Gastroesophageal sphincter (tissue), 4 donors: Measurements from ENCODE around the gene FYN. TPM values are rescaled to one million over a fixed set of nuclear protein-coding genes. Genes with fewer than 3 reads are reported as not detected.

Source experiments
- ATAC-seq: fragments of 150-250 bp; one replicate; pipeline ENCODE4 v1.9.1; 2016; ENCODE audit warnings: mild to moderate bottlenecking, moderate library complexity
- H3K27ac ChIP-seq, 4 donors: fragments of 200-600 bp; sonication (generic) in 3 of 4; 1 replicate in 3 of 4; 2 replicates in 1 of 4; pipeline ENCODE4 v1.5.1; 2016 to 2019
- H3K27me3 ChIP-seq: fragments of 200-600 bp; sonication (generic); one replicate; pipeline ENCODE4 v1.5.1; 2019
- H3K36me3 ChIP-seq, 2 donors: fragments of 200-600 bp; sonication (generic); one replicate each; pipeline ENCODE4 v1.5.1; 2019; ENCODE audit warnings: control low read depth in 1 of 2
- H3K4me1 ChIP-seq, 3 donors: fragments of 200-600 bp; sonication (generic); 1 replicate in 2 of 3; 2 replicates in 1 of 3; pipeline ENCODE4 v1.5.1; 2016 to 2019; ENCODE audit warnings: control low read depth in 2 of 3
- H3K4me3 ChIP-seq, 2 donors: fragments of 200-600 bp; sonication (generic); one replicate each; pipeline ENCODE4 v1.5.1; 2019; ENCODE audit warnings: mild to moderate bottlenecking in 1 of 2, moderate library complexity in 1 of 2
- H3K9me3 ChIP-seq, 3 donors: fragments of 200-600 bp; sonication (generic); one replicate each; pipeline ENCODE4 v1.5.1; 2017 to 2019; ENCODE audit warnings: control low read depth in 2 of 3
- CTCF ChIP-seq, 4 experiments: fragments of 200-600 bp in 2 of 4; fragments of 450-650 bp in 2 of 4; sonication (generic) in 1 of 4; IDR thresholded peaks; one replicate each; pipeline ENCODE4 v1.5.1; 2017 to 2019; ENCODE audit warnings: antibody characterized with exemption in 4 of 4, mild to moderate bottlenecking in 2 of 4, moderate library complexity in 2 of 4
- EP300 ChIP-seq: sonication (generic); formaldehyde crosslinking; IDR thresholded peaks from one replicate; pipeline ENCODE4 v1.6.1; 2017; ENCODE audit warnings: antibody characterized with exemption, mild to moderate bottlenecking
- POLR2A ChIP-seq, 2 donors: fragments of 450-650 bp; IDR thresholded peaks; one replicate each; pipeline ENCODE4 v1.6.1; 2017; ENCODE audit warnings: antibody characterized with exemption in 2 of 2, mild to moderate bottlenecking in 2 of 2, moderate library complexity in 1 of 2
- POLR2AphosphoS5 ChIP-seq: sonication (generic); formaldehyde crosslinking; IDR thresholded peaks from one replicate; pipeline ENCODE4 v1.6.1; 2017; ENCODE audit warnings: antibody characterized with exemption
- WGBS, 2 donors: methylation state at CpG; one replicate each; pipeline ENCODE4 v1.1.5; 2018; ENCODE audit warnings: low coverage in 1 of 2; 5-methylcytosine and 5-hydroxymethylcytosine counted together
- total RNA-seq, 4 donors: library from RNA; depleted of rRNA; stranded (reverse); fragments of >200 nt; gene quantifications; one replicate each; pipeline ENCODE4 v1.1.0, GENCODE V29; 2016

The FYN gene
- total RNA-seq, 4 donors from 2014 or later: 58.6 to 101 (median 69.9) TPM

- no peak overlapping the region for H3K4me3 ChIP-seq
- peaks cover 0 to 17% of the 10 kb centered on the region in 2 donors for H3K36me3 ChIP-seq
- no peaks in the 10 kb centered on the region for H3K27me3 ChIP-seq
- no peak overlapping the region for H3K27ac ChIP-seq
- H3K4me1 ChIP-seq: peaks cover 0 to 26% (median under 1%) of the 10 kb centered on the region in 3 donors
- H3K9me3 ChIP-seq: no peaks in the 10 kb centered on the region
- no peak for ATAC-seq
- no peak for TF ChIP-seq POLR2A (IDR thresholded peaks at IDR 0.05)
- TF ChIP-seq EP300: no peak
- TF ChIP-seq CTCF (IDR thresholded peaks at IDR 0.05): no peak
- TF ChIP-seq POLR2AphosphoS5: no peak
- 58 to 65% methylated on average over 3 of the region's 3 CpGs for WGBS, 2 donors
These were observed 154.3 kb downstream of the FYN start for GRCh38 chr6:111718990-111719389.

GRCh38 chr6:111718326-111718725 lies 154.9 kb downstream of the FYN start:
- no peak for ATAC-seq
- 90 to 93% methylated on average over 2 of the region's 3 CpGs for WGBS, 2 donors
- Histone ChIP-seq H3K4me1 (peaks cover 0 to 21% (median 0%) of the 10 kb centered on the region in 3 donors), H3K4me3 (no peak overlapping the region), H3K9me3 (no peaks in the 10 kb centered on the region), H3K36me3 (peaks cover 0 to 21% of the 10 kb centered on the region in 2 donors), H3K27me3 (no peaks in the 10 kb centered on the region), H3K27ac (no peak overlapping the region)
- TF ChIP-seq POLR2AphosphoS5: no peak
- TF ChIP-seq CTCF (IDR thresholded peaks at IDR 0.05): no peak

GRCh38 chr6:111717621-111718020 lies 155.6 kb downstream of the FYN start:
- ATAC-seq: no peak
- H3K27ac ChIP-seq: no peak overlapping the region
- TF ChIP-seq POLR2A (IDR thresholded peaks at IDR 0.05) (no peak), CTCF (IDR thresholded peaks at IDR 0.05) (no peak), EP300 (no peak), POLR2AphosphoS5 (no peak)
- peaks cover 0 to 14% (median 0%) of the 10 kb centered on the region in 3 donors for H3K4me1 ChIP-seq
- 100% methylated on average over 2 to 3 of the region's 4 CpGs for WGBS, 2 donors
- H3K4me3 ChIP-seq: no peak overlapping the region
- peaks cover 0 to 21% of the 10 kb centered on the region in 2 donors for H3K36me3 ChIP-seq
- H3K27me3 ChIP-seq: no peaks in the 10 kb centered on the region
- no peaks in the 10 kb centered on the region for H3K9me3 ChIP-seq

DNA sequence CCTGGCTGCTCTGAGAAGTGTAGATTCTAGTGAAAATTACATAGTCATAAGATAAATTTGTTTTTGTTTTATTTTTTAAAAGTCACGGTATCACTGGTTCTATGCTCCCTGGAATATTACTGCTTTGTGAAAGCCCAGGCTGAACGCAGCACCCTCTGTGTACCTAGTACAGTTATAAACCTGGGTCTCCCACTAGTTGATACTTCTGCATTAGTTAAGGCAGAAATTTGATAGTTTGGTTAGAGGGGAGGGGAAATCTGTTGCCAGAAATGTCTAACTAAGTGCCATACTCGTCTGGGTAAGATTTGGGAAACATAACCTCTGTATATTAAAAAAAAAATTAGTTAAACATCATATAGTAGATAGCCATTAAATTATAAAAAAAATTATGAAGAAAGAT lies 156.9 kb downstream of the FYN start:
- H3K27ac ChIP-seq: no peak overlapping the region
- no peaks in the 10 kb centered on the region for H3K27me3 ChIP-seq
- H3K36me3 ChIP-seq: peaks cover 0 to 21% of the 10 kb centered on the region in 2 donors
- TF ChIP-seq EP300 (no peak), CTCF (IDR thresholded peaks at IDR 0.05) (no peak), POLR2A (IDR thresholded peaks at IDR 0.05) (no peak), POLR2AphosphoS5 (no peak)
- ATAC-seq: no peak
- WGBS, 2 donors: 60 to 79% methylated on average over 3 of the region's 3 CpGs
- H3K4me3 ChIP-seq: no peak overlapping the region
- no peaks in the 10 kb centered on the region for H3K9me3 ChIP-seq
- H3K4me1 ChIP-seq: peaks cover 0 to 8% (median 6%) of the 10 kb centered on the region in 3 donors

- Histone ChIP-seq H3K27me3 (no peaks in the 10 kb centered on the region), H3K27ac (no peak overlapping the region), H3K4me3 (no peak overlapping the region), H3K36me3 (peaks cover 0 to 21% of the 10 kb centered on the region in 2 donors), H3K4me1 (peaks cover 0 to 14% (median 8%) of the 10 kb centered on the region in 3 donors), H3K9me3 (no peaks in the 10 kb centered on the region)
- no peak for TF ChIP-seq POLR2A (IDR thresholded peaks at IDR 0.05)
- no peak for TF ChIP-seq EP300
- TF ChIP-seq CTCF (IDR thresholded peaks at IDR 0.05): no peak
- WGBS, 2 donors: 88 to 100% methylated on average over 1 to 3 of the region's 6 CpGs
- ATAC-seq: no peak
These were observed 157.9 kb downstream of the FYN start for GRCh38 chr6:111715321-111715720.
